HS-5 (cell line): ENCODE measurements around the gene GMDS.
"Not testable (repeated sequence)": the region's sequence is repeated elsewhere in the genome, so short reads cannot be mapped to it uniquely, and the experiment has no call there.

Experiments used
- DNase-seq: peaks from one replicate; pipeline ENCODE4 v3.0.0-alpha.2; 2012; ENCODE audit warnings: low read depth

Gene GMDS

DNA sequence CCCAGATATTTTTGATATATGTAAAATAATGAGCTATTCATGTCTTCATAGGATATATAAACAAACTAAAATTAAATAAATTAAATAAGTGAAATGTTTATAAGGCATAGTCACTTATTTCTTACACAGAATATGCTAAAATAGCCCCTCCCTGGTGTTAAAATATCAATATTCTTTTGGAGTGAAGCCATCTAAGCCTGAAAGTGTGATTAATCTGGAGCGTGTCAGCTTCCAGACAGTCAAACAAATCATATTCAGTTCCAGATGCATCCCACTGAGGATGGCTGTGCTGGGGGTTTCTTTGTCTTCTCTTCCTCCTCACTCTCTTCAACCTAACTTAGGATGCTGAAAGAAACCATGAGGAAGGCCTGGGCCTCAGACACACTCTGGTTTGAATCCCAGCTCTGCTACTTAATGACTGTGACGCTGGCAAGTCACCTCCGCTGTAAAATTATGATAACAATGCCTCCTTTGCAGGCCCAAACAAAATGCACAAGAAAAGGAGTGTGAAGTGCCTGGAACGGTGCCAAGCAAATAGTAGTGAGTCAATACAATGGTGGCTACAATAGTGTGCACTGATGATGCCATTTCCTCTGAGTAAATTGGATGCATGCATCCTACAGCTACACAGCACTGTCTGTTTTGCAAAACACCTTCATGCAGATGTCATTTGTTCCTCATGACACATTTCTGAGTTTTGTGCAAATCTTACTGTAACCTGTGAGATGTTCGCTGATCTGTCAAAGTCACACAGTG, 474.3 kb downstream of the GMDS start:
- peak; percentile 30 for DNase-seq

DNA sequence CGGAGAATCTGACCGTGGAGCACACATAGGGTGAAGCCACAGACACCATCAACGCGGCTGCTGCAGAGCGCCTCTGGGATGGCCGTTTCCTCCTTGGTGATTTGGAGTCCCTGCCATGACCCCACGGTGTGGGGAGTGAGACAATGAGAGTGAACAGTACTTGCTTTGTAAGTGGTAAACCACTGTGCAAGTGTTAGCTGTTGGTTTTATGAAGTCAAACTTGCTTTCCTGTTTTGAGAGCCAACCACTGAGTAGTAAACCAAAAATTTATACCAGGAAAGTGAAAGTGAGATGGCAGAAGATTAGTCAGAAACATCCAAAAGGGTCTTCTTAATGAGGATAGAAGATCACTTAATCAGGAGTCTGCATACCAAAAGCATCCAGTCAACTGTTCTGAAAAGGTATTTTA, 475.0 kb downstream of the GMDS start:
- no peak for DNase-seq

DNA sequence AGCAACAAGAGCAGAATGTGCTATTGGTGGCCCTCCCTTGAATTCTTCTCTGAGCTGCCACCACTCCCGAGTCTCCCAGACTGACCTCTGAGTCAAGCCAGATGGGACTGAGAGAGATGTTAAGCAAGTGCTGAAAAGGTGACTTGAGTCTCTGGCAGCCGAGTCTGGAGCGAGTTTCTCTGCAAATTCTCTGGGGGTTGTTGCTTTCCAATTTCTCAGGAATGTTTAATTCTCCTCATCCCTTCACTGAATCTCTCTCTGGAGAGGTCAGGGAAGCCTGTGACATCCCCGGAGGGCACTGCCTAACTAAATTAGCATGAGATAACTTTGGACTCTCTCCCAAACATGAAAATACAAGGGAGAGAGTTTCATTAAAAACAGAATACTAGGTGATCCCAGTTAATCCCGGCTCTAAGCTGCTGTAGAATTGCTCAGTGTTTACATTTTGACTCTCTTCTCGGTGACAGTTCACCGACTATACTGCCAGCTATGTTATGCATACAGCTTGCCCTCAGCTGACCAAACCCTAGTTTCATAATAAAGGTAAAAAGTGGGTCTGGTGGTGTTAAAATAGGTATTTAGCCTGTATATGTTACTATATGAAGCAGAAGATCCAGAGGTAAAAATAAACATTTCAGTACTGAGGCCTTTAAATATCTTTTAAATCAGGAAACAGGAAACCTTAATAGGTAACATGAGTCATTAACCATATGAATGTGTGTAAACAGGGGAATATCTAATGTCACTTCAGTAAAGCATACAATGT, 477.7 kb downstream of the GMDS start:
- DNase-seq = no peak

GRCh38 chr6:1766654-1767053, 478.8 kb downstream of the GMDS start:
- no peak for DNase-seq

DNA sequence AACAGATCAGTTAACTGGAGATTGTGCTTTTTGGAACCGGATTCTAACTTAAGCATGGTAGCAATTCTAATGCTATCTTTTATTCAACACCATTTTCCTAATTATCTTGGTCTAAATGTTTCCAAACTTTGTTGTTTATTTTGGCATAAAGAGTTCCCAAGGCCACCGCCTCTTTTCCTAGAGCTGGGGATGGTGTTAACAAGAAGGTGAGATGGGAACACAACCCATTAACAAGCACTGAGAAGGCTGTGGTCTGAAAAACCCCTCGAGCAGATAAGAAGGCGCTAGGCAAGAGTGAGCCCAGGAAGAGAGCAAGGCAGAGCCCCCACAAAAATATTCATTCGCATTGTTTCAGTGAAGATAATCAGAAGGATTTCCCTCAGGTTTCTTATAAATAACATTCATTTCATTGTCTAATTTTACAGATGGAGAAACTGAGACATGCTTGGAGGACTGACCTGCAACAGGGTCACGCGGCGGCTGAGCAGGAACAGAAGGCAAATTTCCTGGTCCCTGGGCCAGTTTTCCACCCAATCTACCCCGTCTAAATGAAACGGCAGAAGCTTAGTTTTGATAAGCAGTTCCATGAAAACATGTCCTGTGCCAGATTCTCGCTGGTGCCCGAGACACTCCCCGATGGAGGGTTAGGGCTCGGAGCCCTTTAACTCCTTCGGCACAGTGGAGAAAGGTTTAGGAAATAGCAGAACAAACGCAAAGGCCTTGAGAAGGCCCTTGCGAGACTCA, 480.1 kb downstream of the GMDS start:
- no peak for DNase-seq

GRCh38 chr6:1764397-1764987, 480.9 kb downstream of the GMDS start:
- DNase-seq = no peak

DNA sequence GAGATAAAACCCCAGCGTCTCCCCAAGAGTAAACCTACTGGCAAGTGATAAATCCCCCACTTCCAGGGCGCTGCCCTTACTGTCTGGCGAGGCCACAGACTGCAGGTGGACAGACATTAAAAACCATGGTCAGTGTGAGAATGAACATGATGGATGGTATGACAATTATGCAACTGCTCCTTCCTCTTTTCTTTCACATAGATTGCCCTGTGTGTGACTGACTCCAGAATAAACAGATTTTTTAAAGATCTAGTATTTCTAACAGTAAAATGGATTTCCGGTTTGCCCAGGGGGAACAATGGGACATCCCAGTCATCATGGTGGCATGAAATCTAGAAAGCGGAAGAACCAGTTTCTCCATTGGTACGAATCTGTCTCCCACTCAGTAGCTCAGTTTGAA, 482.0 kb downstream of the GMDS start:
- DNase-seq = no peak

DNA sequence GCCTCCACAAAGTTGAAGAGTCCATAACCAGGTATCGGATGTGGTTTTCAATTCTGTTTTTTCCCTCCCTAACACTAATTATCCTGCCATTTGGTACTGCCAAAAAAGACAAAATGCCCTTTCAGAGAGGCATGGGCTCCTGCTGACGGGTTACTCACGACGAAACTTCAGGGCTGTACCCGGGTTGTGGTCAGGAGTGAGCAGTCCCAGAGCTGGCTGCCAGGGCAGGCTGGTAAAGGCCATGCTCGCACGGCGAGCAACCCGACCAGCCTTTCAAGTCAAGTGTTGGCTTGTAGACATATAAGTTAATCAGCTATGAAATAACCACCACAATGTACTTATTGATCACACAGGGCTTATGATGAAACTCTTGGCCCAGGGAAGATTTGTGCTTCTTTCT, 483.2 kb downstream of the GMDS start:
- no peak for DNase-seq

DNA sequence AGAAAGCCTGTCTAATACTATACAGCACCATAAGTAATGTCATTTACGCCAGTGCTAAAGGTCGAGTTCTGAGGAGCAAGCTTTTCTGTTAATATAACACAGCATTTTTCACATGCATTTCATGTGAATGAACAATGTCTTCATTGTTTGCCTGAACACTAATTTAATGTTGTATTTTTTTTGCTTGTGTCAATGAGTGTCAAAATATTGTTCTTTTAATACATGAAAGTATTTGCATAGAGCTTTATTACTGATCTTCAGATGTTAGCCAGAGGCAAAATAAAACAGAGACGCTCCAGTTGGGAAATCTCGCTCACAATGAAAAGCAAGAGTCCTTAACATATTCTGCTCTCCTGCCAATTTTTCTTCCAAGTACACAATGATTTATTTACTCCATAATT, 483.9 kb downstream of the GMDS start:
- no peak for DNase-seq

DNA sequence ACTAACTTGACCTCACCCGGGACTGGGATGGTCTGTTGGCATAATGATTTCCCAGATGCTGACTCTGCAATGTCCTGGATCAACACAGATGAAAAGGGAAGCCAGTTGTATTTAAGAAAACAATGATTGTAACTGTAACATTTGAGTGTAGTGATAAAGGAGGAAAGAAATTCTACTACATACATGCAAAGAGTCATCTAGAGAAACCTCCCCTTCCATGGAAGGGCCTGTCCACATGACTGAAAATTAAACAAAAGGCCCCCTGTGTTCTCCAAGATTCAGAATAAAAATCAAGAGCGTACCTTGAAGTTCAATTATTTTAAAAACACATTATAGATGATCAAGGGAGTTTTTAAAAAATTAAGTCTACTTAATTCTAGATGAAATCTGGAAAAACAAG, 484.5 kb downstream of the GMDS start:
- no peak for DNase-seq

- no peak for DNase-seq
Observed at GRCh38 chr6:1759870-1760269, 485.5 kb downstream of the GMDS start.

GRCh38 chr6:1758076-1758679, 487.2 kb downstream of the GMDS start:
- no peak for DNase-seq

- DNase-seq = no peak
Observed at GRCh38 chr6:1757131-1757530, 488.3 kb downstream of the GMDS start.

DNA sequence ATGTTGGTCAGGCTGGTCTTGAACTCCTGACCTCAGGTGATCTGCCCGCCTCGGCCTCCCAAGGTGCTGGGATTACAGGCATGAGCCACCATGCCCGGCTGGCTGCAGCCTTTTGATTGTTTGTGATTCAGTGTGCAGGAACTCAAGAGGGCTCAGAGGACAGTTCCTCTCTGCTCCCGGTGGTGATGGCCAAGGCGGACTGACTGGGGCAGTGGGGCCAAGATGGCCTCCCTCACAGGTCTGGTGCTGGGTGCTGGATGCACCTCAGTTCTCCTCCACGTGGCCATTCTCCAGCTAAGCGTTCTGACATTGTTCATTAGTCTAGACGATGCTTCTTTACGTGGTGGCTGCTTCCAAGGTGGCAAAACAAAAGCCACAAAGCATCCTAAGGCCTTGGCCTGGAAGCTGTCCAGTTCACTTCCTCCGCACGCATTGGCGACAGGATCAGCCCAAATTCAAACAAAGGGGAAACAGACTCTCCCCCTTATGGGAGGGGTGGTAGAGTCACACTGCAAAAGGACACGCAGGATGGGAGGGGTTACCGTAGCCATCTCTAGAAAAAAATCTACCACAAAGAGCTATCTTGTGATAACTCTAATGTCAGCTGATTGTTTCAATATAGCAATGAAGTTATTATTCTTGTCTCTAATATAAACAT, 488.8 kb downstream of the GMDS start:
- DNase-seq = no peak

DNA sequence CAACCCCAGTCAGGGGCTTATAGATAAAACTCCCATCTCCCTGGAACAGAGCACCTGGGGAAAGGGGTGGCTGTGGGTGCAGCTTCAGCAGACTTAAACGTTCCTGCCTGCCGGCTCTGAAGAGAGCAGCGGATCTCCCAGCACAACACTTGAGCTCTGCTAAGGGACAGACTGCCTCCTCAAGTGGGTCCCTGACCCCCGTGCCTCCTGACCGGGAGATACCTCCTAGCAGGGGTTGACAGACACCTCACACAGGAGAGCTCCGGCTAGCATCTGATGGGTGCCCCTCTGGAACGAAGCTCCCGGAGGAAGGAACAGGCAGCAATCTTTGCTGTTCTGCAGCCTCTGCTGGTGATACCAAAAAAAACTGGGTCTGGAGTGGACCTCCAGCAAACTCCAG, 494.3 kb downstream of the GMDS start:
- not testable (repeated sequence) for DNase-seq

DNA sequence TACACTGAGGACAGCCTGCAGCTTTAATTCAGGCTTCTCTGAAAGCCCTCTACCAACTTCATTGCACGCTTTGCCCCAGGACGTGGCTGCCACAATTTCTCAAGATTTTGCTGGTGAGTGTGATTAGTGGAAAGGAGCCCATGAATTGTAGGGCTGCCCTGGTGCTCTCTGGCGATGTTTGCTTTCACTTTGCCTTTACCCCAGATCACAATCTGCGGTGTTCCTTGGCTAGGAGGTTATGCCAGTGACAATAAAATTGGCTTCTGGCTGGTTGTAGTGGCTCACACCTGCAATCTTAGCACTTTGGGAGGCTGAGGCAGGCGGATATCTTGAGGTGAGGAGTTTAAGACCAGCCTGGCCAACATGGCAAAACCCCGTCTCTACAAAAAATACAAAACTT, 496.4 kb downstream of the GMDS start:
- DNase-seq = no peak

DNA sequence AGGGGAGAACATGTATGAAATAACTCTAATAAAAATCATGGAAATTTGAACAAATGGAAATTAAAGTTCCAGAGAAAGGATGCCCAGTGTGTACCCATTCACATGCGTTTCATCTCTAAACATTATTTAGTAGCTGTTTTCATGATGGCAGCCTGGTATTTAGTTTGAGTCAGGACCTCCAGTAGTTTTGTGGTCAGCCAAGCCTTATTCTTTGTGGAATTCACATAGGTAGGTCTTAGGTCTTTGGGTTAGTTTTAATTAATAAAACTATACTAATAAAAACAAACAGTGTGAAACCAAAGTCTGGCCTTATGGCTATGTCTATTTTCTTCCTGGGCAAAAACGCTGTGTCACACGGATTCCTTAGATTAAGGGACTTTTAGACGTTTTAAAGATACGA, 497.9 kb downstream of the GMDS start:
- no peak for DNase-seq

- DNase-seq = no peak
Observed at GRCh38 chr6:1747003-1747402, 498.4 kb downstream of the GMDS start.

- no peak for DNase-seq
Observed at GRCh38 chr6:1745814-1746213, 499.6 kb downstream of the GMDS start.

GRCh38 chr6:1744543-1744942, 500.9 kb downstream of the GMDS start:
- no peak for DNase-seq

- DNase-seq = no peak
Observed at GRCh38 chr6:1739680-1740079, 505.7 kb downstream of the GMDS start.

GRCh38 chr6:1739220-1739619, 506.2 kb downstream of the GMDS start:
- no peak for DNase-seq
